Measurements from ENCODE around the gene SHANK2.

- TF ChIP-seq, protein P1, sequence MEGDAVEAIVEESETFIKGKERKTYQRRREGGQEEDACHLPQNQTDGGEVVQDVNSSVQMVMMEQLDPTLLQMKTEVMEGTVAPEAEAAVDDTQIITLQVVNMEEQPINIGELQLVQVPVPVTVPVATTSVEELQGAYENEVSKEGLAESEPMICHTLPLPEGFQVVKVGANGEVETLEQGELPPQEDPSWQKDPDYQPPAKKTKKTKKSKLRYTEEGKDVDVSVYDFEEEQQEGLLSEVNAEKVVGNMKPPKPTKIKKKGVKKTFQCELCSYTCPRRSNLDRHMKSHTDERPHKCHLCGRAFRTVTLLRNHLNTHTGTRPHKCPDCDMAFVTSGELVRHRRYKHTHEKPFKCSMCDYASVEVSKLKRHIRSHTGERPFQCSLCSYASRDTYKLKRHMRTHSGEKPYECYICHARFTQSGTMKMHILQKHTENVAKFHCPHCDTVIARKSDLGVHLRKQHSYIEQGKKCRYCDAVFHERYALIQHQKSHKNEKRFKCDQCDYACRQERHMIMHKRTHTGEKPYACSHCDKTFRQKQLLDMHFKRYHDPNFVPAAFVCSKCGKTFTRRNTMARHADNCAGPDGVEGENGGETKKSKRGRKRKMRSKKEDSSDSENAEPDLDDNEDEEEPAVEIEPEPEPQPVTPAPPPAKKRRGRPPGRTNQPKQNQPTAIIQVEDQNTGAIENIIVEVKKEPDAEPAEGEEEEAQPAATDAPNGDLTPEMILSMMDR (IDR thresholded peaks at IDR 0.05; ENCODE audit: extremely low read depth in 1 of 2, insufficient read depth in 1 of 2, low read depth in 1 of 2, low read length in 2 of 2) = no peak
- TF ChIP-seq EZH2 (IDR thresholded peaks at IDR 0.05; ENCODE audit: borderline replicate concordance, low read depth, low read length, severe bottlenecking) (no peak), POLR2A (IDR thresholded peaks at IDR 0.05; ENCODE audit: low read depth, low read length) (no peak)
Measured at GRCh38 chr11:71255323-71255722, 2.9 kb upstream of the SHANK2 start.

Measured in endothelial cell of umbilical vein (primary cell).